K562 (cell line): Measurements from ENCODE around the gene KRTAP6-1. TPM values are rescaled to one million over a fixed set of nuclear protein-coding genes. Genes with fewer than 3 reads are reported as not detected.

ENCODE experiments used
- ATAC-seq: fragments of 200-7000 bp; cut with Tn5 transposase; 3 replicates; pipeline ENCODE4 v1.9.1; 2020; ENCODE audit warnings: moderate library complexity
- BruUV-seq: library from RNA; stranded (reverse); fragments of 400-500 nt; replicated peaks from 2 replicates; lab custom pipeline; 2021; lab: Mats Ljungman, UMichigan
- CTCF ChIA-PET: fragments of 300-600 bp; formaldehyde crosslinking; extraction: SDS; loops from one replicate; lab custom pipeline; 2021; ENCODE audit warnings: low intra/inter-chr PET ratio; lab: Yijun Ruan, JAX
- POLR2A ChIA-PET: fragments of 300-600, 350-650 bp; sonication (Branson Sonifier 250); formaldehyde crosslinking; extraction: SDS; loops from one replicate; lab custom pipeline; 2021; ENCODE audit warnings: antibody characterized with exemption, inconsistent platforms; lab: Yijun Ruan, JAX
- DNase-seq, 4 experiments: peaks; one replicate each; pipeline versions ENCODE4 v3.0.0 to v3.0.0-alpha.2; 2011 to 2018; ENCODE audit warnings: low spot score in 3 of 4, mixed read lengths in 3 of 4; ENCODE audit errors: extremely low read depth in 1 of 4
- FAIRE-seq: peaks from 2 replicates; lab custom pipeline; 2011; peaks lifted over from hg19 to GRCh38; lab: Jason Lieb, UNC
- H2AFZ ChIP-seq: 2 replicates; pipeline ENCODE4 v1.6.0; 2011; ENCODE audit warnings: low read depth, low read length, control low read depth, inconsistent platforms
- H3K27ac ChIP-seq: fragments of 200-600 bp; 3 replicates; pipeline ENCODE4 v1.8.0; 2011; ENCODE audit warnings: low read depth, mild to moderate bottlenecking, control low read depth, inconsistent platforms, low read length, moderate library complexity, mixed read lengths; ENCODE audit errors: extremely low read depth
- H3K27me3 ChIP-seq, 2 experiments: fragments of 300-600 bp in 1 of 2; 2 replicates in 1 of 2; 3 replicates in 1 of 2; pipeline versions ENCODE4 v1.6.0 to v1.8.0; 2011; ENCODE audit warnings: inconsistent platforms in 2 of 2, low read length in 2 of 2, mild to moderate bottlenecking in 1 of 2, mixed read lengths in 1 of 2, moderate library complexity in 1 of 2; ENCODE audit not compliant: control insufficient read depth in 2 of 2, insufficient read depth in 2 of 2
- H3K36me3 ChIP-seq: fragments of 300-600 bp; 3 replicates; pipeline ENCODE4 v1.8.0; 2011; ENCODE audit warnings: mild to moderate bottlenecking, low read length, inconsistent platforms; ENCODE audit not compliant: control insufficient read depth, insufficient read depth
- H3K4me1 ChIP-seq, 2 experiments: fragments of 200-600 bp in 1 of 2; replicated peaks in 1 of 2; 2 replicates in 1 of 2; 3 replicates in 1 of 2; pipeline versions ENCODE4 v1.5.1 to v1.8.0; 2011; ENCODE audit warnings: inconsistent platforms in 2 of 2, low read length in 2 of 2, mild to moderate bottlenecking in 1 of 2, mixed read lengths in 1 of 2, moderate library complexity in 1 of 2; ENCODE audit not compliant: control insufficient read depth in 2 of 2, insufficient read depth in 2 of 2
- H3K4me2 ChIP-seq: 2 replicates; pipeline ENCODE4 v1.6.1; 2011; ENCODE audit warnings: low read length, control low read depth, inconsistent platforms, mixed read lengths; ENCODE audit not compliant: insufficient read depth
- H3K4me3 ChIP-seq: fragments of 200-600 bp; sonication (generic), shearing (Covaris generic); 2 replicates; pipeline ENCODE4 v1.5.1; 2016; ENCODE audit warnings: control low read depth, inconsistent platforms
- H3K79me2 ChIP-seq: fragments of 200-600 bp; 3 replicates; pipeline ENCODE4 v1.8.0; 2011; ENCODE audit warnings: low read length, inconsistent platforms; ENCODE audit not compliant: control insufficient read depth, insufficient read depth
- H3K9ac ChIP-seq, 2 experiments: 2 replicates each; pipeline versions ENCODE4 v1.6.0 to v1.6.1; 2011; ENCODE audit warnings: low read depth in 2 of 2, low read length in 2 of 2, control low read depth in 1 of 2, inconsistent platforms in 1 of 2, mild to moderate bottlenecking in 1 of 2, mixed read lengths in 1 of 2; ENCODE audit not compliant: insufficient read depth in 1 of 2
- H3K9me1 ChIP-seq: one replicate; pipeline ENCODE4 v1.6.0; 2011; ENCODE audit warnings: inconsistent platforms, mild to moderate bottlenecking, low read length, moderate library complexity; ENCODE audit not compliant: control insufficient read depth, insufficient read depth
- H3K9me3 ChIP-seq: replicated peaks from 2 replicates; pipeline ENCODE4 v1.5.1; 2011; ENCODE audit warnings: low read depth, low read length, inconsistent platforms; ENCODE audit not compliant: control insufficient read depth, insufficient read depth
- H4K20me1 ChIP-seq: replicated peaks from 2 replicates; pipeline ENCODE4 v1.6.1; 2011; ENCODE audit warnings: low read length, inconsistent platforms, mixed read lengths; ENCODE audit not compliant: control insufficient read depth, insufficient read depth
- DEAF1 ChIP-seq: fragments of 450-650 bp; formaldehyde crosslinking; IDR thresholded peaks from 2 replicates; pipeline ENCODE4 v1.4.0; 2020; ENCODE audit warnings: mild to moderate bottlenecking, moderate library complexity
- GATAD2B ChIP-seq: fragments of 450-650 bp; IDR thresholded peaks from 2 replicates; pipeline ENCODE4 v1.6.1; 2017; ENCODE audit warnings: mild to moderate bottlenecking, borderline replicate concordance
- NCOA2 ChIP-seq, 2 experiments: fragments of 450-650 bp; IDR thresholded peaks; 2 replicates each; pipeline ENCODE4 v1.6.1; 2018; ENCODE audit warnings: mild to moderate bottlenecking in 2 of 2, moderate library complexity in 1 of 2; ENCODE audit not compliant: partially characterized antibody in 2 of 2
- ZNF316 ChIP-seq: fragments of 450-650 bp; IDR thresholded peaks from 2 replicates; pipeline ENCODE4 v1.6.1; 2016
- WGBS: fragments of 100-300 bp; shearing (Covaris generic); methylation state at CpG from one replicate; pipeline ENCODE4 v1.1.6; 2016; ENCODE audit warnings: low coverage, mixed read lengths; ENCODE audit not compliant: insufficient coverage; ENCODE audit errors: missing lambda C conversion rate; 5-methylcytosine and 5-hydroxymethylcytosine counted together
- in situ Hi-C: fragments of 300-500 bp; cut with MboI; formaldehyde crosslinking; loops from 4 replicates; pipeline ENCODE4 v1.15.0; 2018; ENCODE audit warnings: inconsistent platforms, mixed read lengths
- intact Hi-C: fragments of 100-400 bp; cut with micrococcal nuclease; formaldehyde crosslinking; loops from 2 replicates; pipeline ENCODE4 v1.14.2; 2022
- polyA plus RNA-seq, 8 experiments: library from polyadenylated mRNA; depleted of rRNA in 4 of 8; stranded (reverse) in 5 of 8; unstranded in 3 of 8; fragments of >200 nt; fragmentation: Nextera tagmentation in 2 of 8; fragmentation: Illumina TruSeq in 1 of 8; extraction: Ambion mirVana in 2 of 8; extraction: Trizol in 1 of 8; gene quantifications; 2 replicates each; pipeline versions ENCODE4 v1.2.1 to v1.2.3, GENCODE V29; 2011 to 2014; ENCODE audit warnings: inconsistent platforms in 1 of 8, missing spikeins in 1 of 8
- total RNA-seq, 7 experiments: library from RNA; depleted of rRNA in 6 of 7; stranded (reverse); fragments of >200 nt in 6 of 7; fragmentation: Illumina TruSeq in 2 of 7; extraction: Trizol in 2 of 7; gene quantifications; 2 replicates each; pipeline versions ENCODE4 v1.2.1 to v1.2.3, GENCODE V29; 2011 to 2021; ENCODE audit warnings: low replicate concordance in 1 of 7
- TF ChIP-seq, protein P1 (sequence below): fragments of 250-450 bp; sonication (Bioruptor Pico); IDR thresholded peaks from 2 replicates; pipeline ENCODE4 v1.8.0; 2022; ENCODE audit warnings: inconsistent platforms, mild to moderate bottlenecking, moderate library complexity, borderline replicate concordance

KRTAP6-1 gene
- total and polyA plus RNA-seq, 9 of the 15 experiments (the other 6 are each of a cell fraction or from before 2014, with no cell fraction given): not detected

DNA sequence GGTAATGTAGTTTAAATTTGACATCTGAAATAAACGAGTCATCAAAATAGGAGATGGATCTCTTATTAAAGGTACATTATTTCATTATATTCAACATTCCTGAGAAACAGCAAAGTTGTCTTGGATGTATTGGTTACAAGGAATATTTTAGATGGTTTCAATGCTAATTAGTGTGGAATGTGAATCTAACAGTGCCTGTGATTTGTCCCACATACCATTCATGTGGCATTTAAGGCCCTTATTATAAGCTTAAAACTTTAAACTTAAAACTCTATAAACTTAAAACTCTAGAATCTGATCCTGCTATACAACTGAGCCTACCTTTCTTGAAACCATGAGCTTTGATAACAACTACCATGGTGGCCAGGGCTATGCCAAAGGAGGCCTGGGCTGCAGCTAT, 12.9 kb downstream of the KRTAP6-1 start, which contains the start of gene KRTAP22-1:
Gene KRTAP22-1, plus strand, starts transcription at position 301 of the 400 bp plus-strand sequence.
- Histone ChIP-seq H3K79me2 (no peaks in the 10 kb centered on the region), H3K9ac (no peak within 1 kb of the TSS), H3K27me3 (no peaks in the 10 kb centered on the region), H3K4me1 (no peaks in the 10 kb centered on the region), H3K9me3 (peaks cover 4% of the 10 kb centered on the region), H3K27ac (no peak within 1 kb of the TSS), H3K36me3 (no peaks in the 10 kb centered on the region), H3K9me1 (no peaks in the 10 kb centered on the region), H3K4me2 (no peak within 1 kb of the TSS), H2AFZ (no peak within 1 kb of the TSS), H4K20me1 (no peaks in the 10 kb centered on the region), H3K4me3 (no peak within 1 kb of the TSS)
- ATAC-seq (no peak), FAIRE-seq (no peak), DNase-seq (no peak)
- CTCF ChIA-PET: interaction anchor here (0.6 kb wide), 1 partner anchor 813 kb away, joined by 3 read pairs; no protein-coding TSS in a partner anchor
- intact Hi-C loops (no loop called here), in situ Hi-C loops (no loop called here)
- WGBS: 0% methylated on average over 1 of the region's 1 CpG
- no TSS peak for BruUV-seq
- no peak for TF ChIP-seq GATAD2B
- no peak for TF ChIP-seq NCOA2 (IDR thresholded peaks at IDR 0.05; ENCODE audit: partially characterized antibody in 2 of 2)
- TF ChIP-seq ZNF316: peak; percentile 8; the same call in 1 of the 2 replicates
- TF ChIP-seq, protein P1, sequence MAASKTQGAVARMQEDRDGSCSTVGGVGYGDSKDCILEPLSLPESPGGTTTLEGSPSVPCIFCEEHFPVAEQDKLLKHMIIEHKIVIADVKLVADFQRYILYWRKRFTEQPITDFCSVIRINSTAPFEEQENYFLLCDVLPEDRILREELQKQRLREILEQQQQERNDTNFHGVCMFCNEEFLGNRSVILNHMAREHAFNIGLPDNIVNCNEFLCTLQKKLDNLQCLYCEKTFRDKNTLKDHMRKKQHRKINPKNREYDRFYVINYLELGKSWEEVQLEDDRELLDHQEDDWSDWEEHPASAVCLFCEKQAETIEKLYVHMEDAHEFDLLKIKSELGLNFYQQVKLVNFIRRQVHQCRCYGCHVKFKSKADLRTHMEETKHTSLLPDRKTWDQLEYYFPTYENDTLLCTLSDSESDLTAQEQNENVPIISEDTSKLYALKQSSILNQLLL (CRISPR knock-in tag): no peak
- TF ChIP-seq DEAF1 (CRISPR knock-in tag): no peak
- POLR2A ChIA-PET: no interaction called here
